GM18517 (cell line): Measurements from ENCODE around the gene MSN.

Source experiments
- ATAC-seq: cut with Tn5 transposase; IDR thresholded peaks from one replicate; pipeline ENCODE4 v1.9.1; 2021; ENCODE audit warnings: mild to moderate bottlenecking, moderate library complexity; ENCODE audit not compliant: unreplicated experiment

The MSN gene

DNA sequence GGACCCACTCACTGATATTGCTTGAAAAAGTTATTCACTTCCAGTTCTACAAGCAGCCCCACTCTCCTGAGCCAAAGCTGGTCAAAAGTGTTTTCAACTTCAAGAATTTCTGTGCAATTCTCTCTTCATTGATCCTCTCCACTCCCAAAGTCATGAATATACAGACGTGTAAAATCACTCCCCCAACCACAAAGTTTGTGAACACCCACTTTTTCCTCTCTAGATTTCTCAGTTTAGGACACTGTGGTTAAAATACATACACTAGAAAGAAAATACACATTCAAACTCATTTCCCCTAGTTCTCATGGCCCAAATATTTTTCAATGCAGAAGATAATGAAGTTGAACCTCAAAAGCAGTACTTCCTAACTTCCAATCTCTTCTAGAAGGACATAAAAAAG is 116.3 kb downstream of the MSN start:
- peak; percentile 61 for ATAC-seq
